ENCODE measurements around the gene ZNF618.

- TF ChIP-seq EZH2phosphoT487 (IDR thresholded peaks at IDR 0.05; ENCODE audit: low read depth, severe bottlenecking, unreplicated experiment) (no peak), EZH2 (IDR thresholded peaks at IDR 0.05; ENCODE audit: borderline replicate concordance) (no peak)
Observed at GRCh38 chr9:113901221-113901688, 25.1 kb downstream of the ZNF618 start.
